HEK293T (cell line): Measurements from ENCODE around the gene WWC2.

Source experiments
- ARNT ChIP-seq: fragments of 450-650 bp; IDR thresholded peaks from 2 replicates; pipeline ENCODE4 v1.6.1; 2017; ENCODE audit warnings: mild to moderate bottlenecking
- BHLHE40 ChIP-seq: fragments of 450-650 bp; IDR thresholded peaks from 2 replicates; pipeline ENCODE4 v1.6.1; 2016; ENCODE audit warnings: mild to moderate bottlenecking, moderate library complexity, borderline replicate concordance
- CTBP1 ChIP-seq: fragments of 450-650 bp; IDR thresholded peaks from 2 replicates; pipeline ENCODE4 v1.6.1; 2016; ENCODE audit warnings: borderline replicate concordance
- ELF4 ChIP-seq: fragments of 450-650 bp; IDR thresholded peaks from 2 replicates; pipeline ENCODE4 v1.6.1; 2017; ENCODE audit warnings: antibody characterized with exemption
- FOXA1 ChIP-seq: fragments of 450-650 bp; IDR thresholded peaks from 2 replicates; pipeline ENCODE4 v1.6.1; 2016; ENCODE audit warnings: mild to moderate bottlenecking
- FOXK2 ChIP-seq: fragments of 450-650 bp; IDR thresholded peaks from 2 replicates; pipeline ENCODE4 v1.6.1; 2016; ENCODE audit warnings: mild to moderate bottlenecking
- FOXM1 ChIP-seq: fragments of 450-650 bp; IDR thresholded peaks from 2 replicates; pipeline ENCODE4 v1.6.1; 2017; ENCODE audit warnings: mild to moderate bottlenecking, borderline replicate concordance
- HDGF ChIP-seq: fragments of 450-650 bp; IDR thresholded peaks from 2 replicates; pipeline ENCODE4 v1.6.1; 2017; ENCODE audit warnings: antibody characterized with exemption, borderline replicate concordance
- L3MBTL2 ChIP-seq: fragments of 450-650 bp; conservative IDR thresholded peaks from 2 replicates; pipeline ENCODE4 v1.6.1; 2016; ENCODE audit warnings: mild to moderate bottlenecking
- SP1 ChIP-seq: fragments of 450-650 bp; IDR thresholded peaks from 2 replicates; pipeline ENCODE4 v1.6.1; 2017
- SUZ12 ChIP-seq: fragments of 450-650 bp; IDR thresholded peaks from 2 replicates; pipeline ENCODE4 v1.6.1; 2016; ENCODE audit warnings: mild to moderate bottlenecking
- TARDBP ChIP-seq: fragments of 450-650 bp; IDR thresholded peaks from 2 replicates; pipeline ENCODE4 v1.6.1; 2016
- ZNF384 ChIP-seq: fragments of 450-650 bp; IDR thresholded peaks from 2 replicates; pipeline ENCODE4 v1.6.1; 2016

DNA sequence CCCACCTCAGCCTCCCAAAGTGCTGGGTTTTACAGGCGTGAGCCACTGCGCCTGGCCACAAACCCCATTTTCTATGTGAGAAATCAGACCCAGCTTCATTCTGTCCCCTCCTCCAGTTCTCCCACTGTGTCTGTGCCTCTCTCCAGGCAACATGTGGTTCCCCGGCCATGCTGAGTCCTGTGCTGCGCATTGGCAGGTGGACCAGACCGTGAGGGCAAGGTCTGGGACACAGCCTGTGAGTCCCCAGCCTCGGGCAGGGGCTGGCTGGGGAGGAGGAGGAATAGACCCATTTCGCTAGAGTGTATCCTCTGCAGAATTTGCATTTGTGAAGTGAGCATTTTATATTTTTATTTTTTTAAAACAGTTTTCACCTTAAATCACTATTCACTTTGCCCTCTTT is 244.7 kb downstream of the WWC2 start:
- no peak for TF ChIP-seq SP1
- TF ChIP-seq L3MBTL2, result no peak
- TF ChIP-seq FOXK2, result no peak
- TF ChIP-seq TARDBP, result no peak
- TF ChIP-seq FOXM1, result no peak
- TF ChIP-seq ELF4, result no peak
- TF ChIP-seq SUZ12, result no peak
- no peak for TF ChIP-seq CTBP1
- TF ChIP-seq FOXA1, result no peak
- no peak for TF ChIP-seq ZNF384
- no peak for TF ChIP-seq BHLHE40
- no peak for TF ChIP-seq ARNT
- TF ChIP-seq HDGF, result no peak
